T-helper 22 cell (primary cell): ENCODE measurements around the gene ASNS.

ENCODE experiments used
- DNase-seq: peaks from one replicate; pipeline ENCODE4 v3.0.0-alpha.2; 2020; ENCODE audit warnings: low read depth

ASNS gene

DNA sequence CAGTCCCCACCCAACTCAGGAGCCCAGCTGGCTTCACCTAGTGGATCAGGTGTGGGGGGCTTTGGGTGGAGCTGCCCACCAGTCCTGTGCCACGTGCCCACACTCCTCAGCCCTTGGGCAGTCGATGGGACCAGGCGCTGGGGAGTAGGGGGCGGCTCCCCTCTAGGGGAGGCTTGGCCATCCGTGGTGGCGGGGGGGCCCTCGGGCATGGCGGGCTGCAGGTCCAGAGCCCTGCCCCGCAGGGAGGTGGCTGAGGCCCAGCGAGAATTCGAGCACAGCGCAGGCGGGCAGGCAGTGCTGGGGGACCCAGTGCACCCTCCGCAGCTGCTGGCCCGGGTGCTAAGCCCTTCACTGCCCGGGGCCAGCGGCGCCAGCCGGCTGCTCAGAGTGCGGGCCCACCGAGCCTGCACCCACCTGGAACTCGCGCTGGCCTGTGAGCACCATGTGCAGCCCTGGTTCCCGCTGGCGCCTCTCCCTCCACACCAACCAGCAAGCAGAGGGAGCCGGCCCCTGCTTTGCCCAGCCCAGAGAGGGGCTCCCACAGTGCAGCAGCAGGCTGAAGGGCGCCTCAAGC is 29.3 kb downstream of the ASNS start:
- DNase-seq, result no peak

GRCh38 chr7:97842006-97842405 is 30.2 kb downstream of the ASNS start:
- DNase-seq, result no peak

DNA sequence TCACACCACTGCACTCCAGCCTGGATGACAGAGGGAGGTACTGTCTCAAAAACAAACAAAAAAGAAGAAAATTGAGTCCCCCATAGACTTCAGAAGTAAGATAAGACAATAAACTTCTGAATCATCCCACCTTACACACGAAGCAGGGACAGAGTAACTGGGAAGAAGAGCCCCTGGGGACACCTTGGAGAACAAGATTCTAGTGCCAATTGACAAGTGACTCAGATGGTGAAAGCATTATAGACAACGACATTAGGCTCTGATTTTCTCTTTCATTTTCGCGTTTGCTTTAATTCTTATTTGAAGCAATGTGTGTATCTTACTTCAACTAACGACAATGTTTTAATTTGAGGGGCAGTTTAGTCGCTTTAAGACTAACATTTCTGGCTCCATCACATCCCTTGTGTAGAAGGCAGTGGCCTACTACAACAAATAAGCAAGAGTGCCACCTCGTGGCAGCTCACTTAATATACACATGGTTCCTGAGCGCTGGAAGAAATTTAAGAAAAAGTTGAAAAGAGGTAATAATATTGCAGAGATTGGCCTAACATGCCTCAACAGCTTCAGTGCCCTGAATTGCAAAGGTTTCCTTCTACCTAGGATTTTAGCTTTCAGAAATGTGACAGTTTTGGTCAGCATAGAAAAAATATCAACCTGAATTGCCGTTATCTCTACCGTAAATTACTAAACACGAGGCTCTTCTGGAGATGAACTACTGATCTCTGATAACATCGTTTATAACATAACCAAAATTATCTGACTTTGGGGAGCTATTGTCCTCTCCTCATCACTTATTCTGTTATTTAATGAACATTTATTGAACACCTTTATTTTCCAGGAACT is 36.7 kb downstream of the ASNS start:
- DNase-seq, result peak; percentile 10

- no peak for DNase-seq
Observed at GRCh38 chr7:97819161-97819560, 53.0 kb downstream of the ASNS start.

DNA sequence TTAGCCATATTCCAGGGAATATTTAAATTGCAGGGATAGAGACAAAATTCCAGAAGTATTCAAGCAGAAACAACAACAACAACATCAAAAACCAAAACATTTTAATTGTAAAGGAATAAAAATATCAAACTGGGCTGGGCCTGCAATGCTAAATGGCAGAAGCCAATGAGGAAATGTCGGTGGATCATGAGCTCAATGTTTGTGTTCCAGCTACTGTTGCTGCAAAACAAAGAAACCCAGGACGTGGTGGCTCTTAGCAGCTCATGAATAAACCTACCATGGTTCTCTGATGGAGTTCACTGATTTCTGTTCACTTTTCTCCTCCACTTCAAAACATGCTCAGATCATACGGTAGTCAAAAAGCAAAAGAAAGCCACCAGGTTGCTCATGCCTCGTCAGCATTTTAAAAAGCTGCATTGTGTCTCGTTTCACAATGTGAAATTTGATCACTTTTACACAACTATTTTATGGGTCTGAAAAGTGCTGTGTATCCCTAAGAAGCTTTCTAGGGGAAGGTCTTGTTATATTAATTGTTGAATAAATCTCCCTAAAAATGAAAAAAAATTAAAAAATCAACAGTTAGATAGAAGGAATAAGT is 54.0 kb downstream of the ASNS start:
- DNase-seq, result no peak
